Measurements from ENCODE around the gene VHLL. TPM values are rescaled to one million over a fixed set of nuclear protein-coding genes. Genes with fewer than 3 reads are reported as not detected.
A peak's percentile ranks its signal among the peaks of the same experiment; 100 is the strongest.
"Not testable (repeated sequence)": the region's sequence is repeated elsewhere in the genome, so short reads cannot be mapped to it uniquely, and the experiment has no call there.

Gene VHLL
- total RNA-seq: not detected

DNA sequence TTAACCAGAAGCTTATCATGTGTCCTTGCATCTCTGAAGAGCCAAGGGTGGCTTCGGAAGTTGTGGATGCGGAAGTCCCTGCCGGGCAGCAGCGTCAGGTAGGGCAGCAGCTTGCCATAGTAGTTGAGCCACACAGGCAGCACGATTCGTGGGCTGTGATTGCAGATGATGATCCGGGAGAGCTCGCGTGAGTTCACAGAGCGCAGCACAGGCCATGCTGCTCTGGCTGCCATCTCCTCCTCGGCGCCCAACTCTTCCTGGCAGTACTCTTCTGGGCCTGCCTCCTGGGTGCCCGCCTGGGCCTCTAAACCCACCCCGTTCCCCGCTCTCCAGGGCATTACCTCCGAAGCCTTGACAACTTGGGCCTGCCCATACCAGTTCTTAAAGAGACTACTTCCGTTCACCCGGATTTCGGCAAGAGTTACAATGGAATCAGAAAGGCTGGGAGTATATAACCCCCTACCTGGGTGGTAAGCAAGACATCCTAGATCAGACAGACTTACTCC is at the start of gene VHLL:
Gene VHLL (minus strand): TSS at position 456 of the 506 bp plus-strand sequence. CDS start 118 bp downstream, at position 338.
- DNase-seq: no peak

DNA sequence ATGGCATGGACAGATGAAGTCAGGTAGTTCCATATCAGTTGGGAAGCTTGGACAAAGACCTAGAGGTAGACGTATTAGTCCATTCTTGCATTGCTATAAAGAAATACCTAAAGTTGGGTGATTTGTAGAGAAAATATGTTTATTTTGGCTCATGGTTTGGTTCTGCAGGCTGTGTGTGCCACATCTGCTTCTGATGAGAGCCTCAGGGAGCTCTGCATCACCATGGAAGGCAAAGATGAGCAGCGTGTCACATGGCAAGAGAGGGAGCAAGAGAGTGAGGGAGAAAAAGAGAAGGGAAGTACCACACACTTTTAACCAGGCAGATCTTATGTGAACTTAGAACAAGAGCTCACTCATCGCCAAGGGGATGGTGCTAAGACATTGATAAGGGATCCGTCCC is 48.2 kb upstream of the VHLL start:
- peak; percentile 66 for DNase-seq

DNA sequence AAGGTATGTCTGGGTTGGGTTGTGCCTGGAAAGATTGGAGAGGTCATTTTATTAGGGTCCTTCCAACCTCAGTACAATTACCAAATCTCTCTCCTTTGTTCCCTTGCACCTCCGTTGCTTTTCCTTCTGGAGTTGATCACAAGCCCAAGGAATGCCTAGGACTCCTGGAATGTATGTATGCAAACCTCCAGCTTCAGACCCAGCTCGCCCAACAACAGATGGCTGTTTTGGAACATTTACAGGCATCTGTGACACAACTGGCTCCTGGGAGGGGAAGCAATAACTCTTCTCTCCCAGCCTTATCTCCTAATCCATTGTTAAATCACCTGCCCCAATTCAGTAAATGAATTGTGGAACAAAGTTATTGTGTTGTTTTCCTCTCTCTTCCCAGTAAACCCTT is 47.5 kb upstream of the VHLL start:
- peak; percentile 24 for DNase-seq

DNA sequence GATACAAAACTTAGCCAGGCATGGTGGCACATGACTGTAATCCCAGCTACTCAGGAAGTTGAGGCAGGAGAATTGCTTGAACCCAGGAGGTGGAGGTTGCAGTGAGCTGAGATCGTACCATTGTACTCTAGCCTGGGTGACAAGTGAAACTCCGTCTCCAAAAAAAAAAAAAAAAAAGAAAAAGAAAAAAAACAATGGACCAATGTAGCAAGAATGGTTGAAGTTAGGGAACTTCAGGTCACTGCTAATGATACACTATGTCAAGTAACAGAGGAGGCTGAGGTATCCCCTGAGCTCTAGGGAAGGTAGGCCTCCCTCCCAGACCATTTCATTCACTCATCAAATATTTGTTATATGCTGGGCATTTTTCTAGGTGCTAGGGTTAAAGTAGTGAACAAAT is 46.9 kb upstream of the VHLL start:
- DNase-seq: not testable (repeated sequence)

DNA sequence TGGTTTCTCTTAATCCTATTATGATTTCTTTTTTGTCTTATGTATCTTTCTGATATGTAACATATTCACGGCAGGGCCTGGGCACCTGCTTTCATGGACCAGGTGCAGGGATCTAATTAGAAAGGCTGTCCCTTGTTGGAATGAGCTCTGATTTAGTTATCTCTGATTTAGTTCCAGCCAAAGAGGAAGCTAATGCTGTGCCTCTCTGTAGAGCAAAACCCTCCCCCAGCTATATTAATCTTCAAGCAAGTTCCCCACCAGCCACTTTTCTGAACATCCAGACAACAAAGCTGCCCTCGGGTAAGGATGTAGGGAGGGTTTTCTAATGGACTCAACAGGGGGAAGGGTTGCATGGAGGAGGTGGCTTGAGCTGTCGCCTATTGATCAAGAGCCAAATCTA is 45.3 kb upstream of the VHLL start:
- DNase-seq: no peak

DNA sequence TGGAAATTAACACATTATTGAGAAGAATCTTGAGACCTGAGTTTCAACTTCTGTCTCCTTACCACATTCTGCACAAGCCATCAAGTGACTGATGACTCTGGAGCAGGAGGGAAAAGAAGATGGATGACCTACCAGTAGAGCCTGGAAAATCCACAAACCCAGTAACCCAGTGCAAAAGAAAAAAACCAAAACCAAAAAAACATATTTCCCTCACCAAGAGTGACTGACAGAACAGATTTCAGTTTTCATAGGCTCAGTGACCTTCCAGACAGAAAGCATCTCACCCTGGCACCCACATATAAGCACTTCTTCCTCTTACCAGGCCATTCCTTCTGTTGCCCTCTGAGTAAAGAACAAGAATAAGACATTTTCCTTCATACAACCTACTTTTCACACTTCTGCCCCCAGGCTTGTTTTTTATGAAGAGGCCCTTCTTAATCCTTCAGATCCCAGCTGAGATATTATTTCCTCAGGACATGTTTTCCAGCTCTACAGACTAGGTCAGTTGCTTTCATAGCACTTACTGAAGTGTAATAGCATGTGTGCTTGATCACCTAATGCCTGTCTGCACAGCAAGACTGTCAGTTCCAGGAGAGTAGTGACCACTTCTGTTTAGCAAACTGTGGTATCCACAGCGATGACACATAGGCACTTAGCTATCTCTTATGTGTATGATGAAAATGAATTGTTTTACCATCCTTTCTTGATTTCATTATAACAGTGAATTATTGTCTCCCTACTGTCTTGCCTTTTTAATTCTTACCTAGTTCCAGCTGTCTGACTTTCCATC is 43.3 kb upstream of the VHLL start:
- no peak for DNase-seq

DNA sequence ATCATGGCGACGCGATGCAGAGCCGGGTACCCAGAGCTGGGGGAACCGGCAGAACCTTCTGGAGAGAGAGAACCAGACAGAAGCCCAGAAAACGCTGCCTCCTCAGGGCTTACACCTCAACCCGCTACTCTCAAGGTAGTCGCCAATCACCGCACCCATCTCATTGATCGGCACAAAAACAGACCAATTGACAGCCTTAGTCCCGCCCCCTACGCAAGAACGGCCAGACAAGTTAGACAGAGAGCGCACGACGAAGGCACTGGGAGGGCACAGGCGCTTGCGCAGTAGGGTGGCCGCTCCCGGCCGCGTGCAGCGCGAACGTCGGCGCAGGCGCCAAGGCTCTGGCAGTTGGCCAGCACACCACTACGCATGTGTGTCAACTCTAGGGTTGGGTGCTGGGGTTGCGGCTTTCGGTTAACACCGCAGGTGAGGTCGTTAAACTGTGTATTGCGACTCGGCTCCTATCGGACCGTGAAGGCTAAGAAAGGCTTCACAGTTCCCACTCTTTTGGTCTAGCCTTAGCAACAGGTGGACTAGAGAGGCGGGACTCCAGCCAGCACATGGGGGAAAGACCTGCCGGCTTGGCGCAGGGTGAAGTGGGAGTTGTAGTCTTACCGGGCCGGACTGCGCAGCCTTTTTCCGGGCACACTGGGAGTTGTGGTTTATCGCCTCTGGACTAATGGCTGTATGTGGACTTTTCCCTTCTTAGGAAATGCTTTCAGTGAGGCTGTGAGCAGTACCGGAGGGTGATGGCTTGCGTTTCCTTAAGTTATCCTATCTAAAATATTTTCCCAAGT is 39.3 kb upstream of the VHLL start, which contains the start of the genes CCT3 and TSACC:
Gene CCT3 (minus strand): TSS at position 113 of the 797 bp plus-strand sequence. CDS start 108 bp downstream, at position 5.
Gene TSACC (plus strand): TSS at position 347 of the 797 bp plus-strand sequence. CDS start 1,232 bp downstream, outside the sequence.
- DNase-seq: peak; percentile 100

DNA sequence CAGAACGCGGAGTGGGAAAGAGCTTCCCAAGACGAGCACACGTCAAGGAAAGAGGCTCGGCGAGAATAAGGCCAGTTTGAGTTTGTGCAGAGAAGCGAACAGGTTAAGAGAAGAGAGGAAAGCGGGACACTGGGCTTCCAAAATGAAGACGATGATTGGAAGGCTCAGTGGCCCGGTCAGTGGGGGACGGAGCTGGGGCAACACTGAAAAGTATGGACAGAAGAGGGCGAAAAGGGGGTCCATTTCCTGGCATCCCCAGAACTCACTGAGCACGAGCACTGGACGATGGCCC is 38.7 kb upstream of the VHLL start:
- no peak for DNase-seq

DNA sequence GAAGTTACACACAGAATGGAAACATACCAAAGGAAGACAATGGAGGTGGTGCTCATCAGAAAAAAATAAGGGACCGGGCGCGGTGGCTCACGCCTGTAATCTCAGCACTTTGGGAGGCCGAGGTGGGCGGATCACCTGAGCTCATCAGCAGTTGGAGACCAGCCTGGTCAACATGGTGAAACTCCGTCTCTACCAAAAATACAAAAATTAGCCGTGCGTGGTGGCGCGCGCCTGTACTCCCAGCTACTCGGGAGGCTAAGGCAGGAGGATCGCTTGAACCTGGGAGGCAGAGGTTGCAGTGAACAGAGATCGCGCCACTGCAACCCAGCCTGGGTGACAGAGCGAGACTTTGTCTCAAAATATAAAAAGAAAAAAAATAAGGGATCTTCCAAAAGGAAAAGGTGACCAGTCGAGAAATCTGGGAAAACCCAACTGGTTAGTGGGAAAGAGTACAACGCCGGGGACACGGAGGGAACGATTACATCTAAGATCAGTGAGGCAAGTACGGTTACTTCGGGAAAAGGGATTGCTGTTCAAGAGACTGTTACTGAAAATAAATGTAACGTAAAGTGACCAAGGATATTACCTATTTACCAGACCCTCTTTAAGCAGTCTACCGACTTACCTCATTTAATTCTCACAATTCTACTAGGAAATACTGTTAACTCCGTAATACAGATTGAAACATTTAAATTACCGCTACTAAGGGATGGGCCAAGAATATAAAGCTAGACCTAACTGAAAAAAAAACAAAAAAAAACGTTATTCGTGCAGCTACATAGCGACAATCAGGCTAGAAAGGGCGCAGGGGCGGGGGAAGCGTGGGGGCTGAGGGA is 38.2 kb upstream of the VHLL start:
- no peak for DNase-seq

DNA sequence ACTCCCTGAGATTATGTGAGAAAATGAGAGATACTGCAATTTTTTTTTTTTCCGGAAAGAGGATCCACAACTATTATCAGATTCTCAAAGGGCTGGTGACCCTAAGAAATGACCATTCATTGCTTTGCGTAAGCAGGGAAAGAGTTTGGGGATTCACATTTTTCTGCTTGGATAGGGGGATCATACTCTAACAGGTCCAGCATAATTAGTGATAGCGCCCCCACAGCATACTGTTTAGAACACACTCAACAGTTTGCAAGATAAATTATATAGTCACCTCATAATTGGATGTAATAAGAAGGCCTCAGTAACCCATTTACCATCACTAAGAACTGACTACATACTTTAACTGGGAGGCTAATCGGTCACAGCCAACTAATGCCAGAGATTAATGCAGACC is 37.1 kb upstream of the VHLL start:
- DNase-seq: no peak

DNA sequence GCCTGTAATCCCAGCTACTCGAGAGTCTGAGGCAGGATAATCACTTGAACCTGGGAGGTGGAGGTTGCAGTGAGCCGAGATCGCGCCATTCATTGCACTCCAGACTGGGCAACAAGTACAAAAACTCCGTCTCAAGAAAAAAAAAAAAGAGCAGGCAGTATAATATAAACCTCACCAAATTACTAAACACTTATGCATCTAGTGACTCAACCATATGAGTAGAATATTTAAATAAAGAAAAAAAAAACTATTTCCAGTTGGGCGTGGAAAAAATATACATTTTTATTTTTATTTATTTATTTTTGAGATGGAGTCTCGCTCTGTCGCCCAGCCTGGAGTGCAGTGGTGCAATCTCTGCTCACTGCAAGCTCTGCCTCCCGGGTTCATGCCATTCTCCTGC is 24.1 kb upstream of the VHLL start:
- DNase-seq: not testable (repeated sequence)

DNA sequence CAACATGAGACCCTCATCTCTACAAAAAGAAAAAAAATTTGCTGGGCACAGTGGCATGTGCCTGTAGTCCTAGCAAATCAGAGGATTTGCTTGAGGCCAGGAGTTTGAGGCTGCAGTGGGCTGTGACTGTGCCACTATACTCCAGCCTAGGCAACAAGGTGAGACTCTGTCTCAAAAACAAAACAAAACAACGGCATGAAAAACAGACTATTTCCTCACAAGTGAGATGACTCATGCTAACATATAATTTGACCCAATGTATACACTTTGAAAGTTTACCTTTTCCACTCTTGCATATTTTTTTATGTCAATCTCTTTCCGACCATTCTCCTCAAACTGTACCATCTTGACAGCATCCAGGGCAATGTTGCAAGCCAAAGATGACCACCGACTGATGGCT is 21.5 kb upstream of the VHLL start:
- DNase-seq: no peak

DNA sequence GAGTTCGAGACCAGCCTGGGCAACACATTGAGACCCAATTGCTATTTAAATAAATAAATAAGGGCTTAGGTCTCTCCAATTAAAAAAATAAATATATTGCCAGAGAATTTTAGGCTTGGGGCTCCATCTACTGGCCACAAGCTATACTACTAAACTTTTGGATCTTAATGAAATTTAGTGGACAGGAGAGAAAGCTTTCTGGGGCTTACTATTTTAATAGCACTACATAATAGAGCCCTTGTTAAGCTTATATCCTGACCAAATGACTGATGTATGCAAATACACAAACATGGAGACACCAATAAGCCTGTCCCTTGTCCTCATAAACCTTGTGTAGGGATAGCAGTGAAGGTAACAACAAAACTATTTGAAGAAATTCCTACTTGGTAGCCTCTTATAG is 20.6 kb upstream of the VHLL start:
- DNase-seq: no peak

DNA sequence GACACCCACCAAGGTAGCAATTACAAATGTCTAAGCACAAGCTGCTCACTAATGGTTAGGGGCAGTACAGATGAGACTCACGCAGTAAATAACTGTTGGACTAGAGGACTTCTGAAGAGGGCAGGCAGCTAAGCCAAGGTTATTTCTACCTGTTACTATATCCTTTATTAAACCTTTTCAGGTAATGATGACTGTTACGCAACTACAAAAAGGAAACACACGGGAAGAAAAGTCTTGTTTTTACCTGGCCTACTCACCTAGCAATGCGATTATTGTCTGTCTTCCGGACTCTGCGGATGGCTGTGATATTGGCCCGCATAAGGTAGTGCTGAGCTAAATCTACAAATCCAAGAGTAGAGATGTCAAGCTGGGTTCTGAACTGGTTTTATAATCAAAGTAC is 17.8 kb upstream of the VHLL start:
- DNase-seq: no peak

DNA sequence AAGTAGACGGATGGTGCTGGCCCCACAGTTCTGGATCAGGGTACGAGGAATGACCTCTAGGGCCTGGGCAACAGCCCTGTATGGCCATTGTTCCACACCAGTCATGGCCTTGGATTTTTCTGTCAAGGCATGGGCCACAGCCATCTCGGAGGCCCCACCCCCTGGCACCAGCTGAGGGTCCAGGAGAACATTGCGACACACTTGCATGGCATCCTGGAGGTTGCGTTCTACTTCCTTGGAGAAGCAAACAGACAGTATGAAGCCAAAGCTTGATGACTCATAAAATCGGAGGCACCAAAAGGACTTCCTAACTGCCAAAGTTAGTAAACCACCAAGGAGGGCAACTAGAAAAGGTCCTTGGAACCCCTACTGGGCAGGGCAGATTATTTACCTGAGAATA is 11.9 kb upstream of the VHLL start:
- no peak for DNase-seq

DNA sequence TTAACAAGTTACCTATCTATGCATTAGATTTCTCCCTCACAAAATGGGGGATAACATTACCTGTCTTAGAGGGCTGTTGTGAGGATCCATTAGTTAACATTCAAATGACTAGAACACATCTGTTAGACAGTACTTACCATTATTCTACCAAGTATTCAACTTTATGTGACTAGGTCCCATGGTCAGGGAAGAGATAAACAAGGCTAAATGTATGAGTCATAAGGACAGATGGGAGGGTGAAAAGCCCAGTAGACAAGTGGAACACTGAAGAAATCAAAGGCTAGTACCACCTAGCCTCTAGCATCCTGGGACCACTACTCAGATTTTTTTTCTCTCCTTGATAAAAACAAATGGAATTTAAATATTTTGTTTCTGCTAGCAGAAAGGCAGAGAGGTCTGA is 9.0 kb upstream of the VHLL start:
- DNase-seq: no peak

DNA sequence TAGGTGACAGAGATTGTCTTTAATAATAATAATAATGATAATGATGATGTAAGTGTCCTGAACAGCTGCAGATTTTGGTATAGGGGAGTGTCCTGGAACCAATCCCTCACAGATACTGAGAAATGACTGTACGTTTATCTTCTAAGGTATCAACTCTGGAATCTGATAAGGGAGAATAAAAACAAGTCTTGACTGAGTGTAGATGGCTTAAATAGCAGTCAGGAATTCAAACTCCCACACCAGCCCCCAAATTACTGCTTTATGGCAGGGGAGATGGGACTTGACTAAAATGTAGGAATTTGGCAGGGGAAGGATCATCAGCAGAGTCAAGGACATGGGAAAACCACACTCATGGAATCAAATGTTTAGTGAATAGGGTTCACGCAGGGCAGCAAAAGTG is 6.1 kb upstream of the VHLL start:
- DNase-seq: no peak

DNA sequence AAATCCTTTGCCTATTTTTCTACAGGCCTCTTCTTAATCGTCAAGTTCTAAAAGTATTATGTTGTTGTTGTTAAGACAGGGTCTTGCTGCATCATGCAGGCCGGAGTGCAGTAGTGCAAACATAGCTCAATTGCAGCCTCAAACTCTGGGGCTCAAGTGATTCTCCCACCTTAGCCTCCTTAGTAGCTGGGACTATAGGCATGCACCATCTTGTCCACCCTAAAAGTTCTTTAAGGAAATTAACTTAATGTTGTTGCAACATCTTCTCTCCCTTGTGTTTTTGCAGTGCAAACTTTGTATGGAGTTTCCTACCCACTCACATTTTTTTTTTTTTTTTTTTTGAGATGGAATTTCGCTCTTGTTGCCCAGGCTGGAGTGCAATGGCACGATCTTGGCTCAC is 4.1 kb upstream of the VHLL start:
- no peak for DNase-seq

DNA sequence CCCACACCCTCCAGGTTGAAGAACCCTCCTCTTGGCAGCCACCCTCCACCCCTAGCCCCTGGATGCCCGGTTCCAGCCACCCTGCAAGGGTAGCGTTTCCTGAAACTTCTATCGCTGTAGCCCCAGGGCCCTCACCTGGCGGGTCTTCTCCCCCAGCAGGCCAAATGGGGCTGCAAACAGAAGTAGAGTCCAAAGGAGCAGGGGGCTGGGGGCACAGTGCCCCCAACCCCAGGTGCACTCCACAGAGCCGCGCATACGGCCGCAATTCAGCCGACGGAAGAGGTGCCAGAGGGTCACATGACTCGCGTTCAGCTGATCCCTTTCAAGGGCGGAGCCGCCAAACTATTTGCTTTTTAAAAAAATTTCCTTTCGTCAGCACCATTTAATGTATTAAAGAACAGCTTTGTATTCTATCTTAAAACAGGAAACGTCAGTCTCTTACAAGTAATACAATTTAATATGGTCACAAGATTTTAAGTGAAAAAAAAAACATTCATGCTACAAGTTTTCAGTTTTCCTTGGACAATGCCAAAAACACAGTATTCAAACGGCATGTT is 3.6 kb downstream of the VHLL start, which contains the start of gene GLMP:
Gene GLMP (minus strand): TSS at position 289 of the 557 bp plus-strand sequence. CDS start 34 bp downstream, at position 255.
- DNase-seq: peak; percentile 70

DNA sequence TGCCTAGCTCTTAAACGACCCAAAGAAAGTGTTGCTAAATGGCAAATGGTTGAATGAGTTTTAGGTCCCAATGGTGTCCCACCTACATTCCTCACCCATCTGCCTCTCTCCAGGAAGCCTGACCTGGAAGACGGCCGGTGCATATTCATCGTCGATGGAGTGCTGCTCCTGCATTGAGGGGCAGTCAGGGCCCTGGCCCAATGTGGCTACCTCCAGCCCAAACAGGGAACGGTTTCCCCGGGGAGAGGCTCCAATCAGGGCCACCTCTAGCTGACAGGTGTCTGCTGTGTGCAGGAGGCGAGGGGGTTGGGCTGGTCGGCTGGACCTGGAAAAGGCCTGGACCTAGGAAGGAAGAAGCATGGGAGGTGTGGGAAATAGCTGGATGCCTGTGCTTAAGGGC is 5.2 kb downstream of the VHLL start:
- no peak for DNase-seq

DNA sequence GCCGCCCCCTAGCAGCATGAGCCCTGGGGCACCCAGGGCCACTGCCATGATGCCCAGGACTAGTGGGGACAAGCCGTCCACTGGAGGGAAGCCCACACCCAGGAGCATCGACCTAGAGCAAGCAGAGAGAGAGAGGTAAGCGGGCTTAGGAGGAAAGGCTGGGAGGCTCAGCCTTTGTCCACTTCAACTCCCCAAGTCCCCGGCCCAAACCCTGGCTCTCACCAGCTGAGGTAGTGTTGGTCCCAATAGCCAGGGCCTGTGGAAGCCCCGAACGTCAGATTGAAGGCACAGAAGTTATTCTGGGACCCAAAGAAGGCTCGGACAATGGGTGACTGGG is 6.0 kb downstream of the VHLL start:
- DNase-seq: no peak

Measured in skin of body (tissue), 2 donors.